Spinal cord (tissue), 10 donors: Measurements from ENCODE around the gene PIGS. TPM values are rescaled to one million over a fixed set of nuclear protein-coding genes. Genes with fewer than 3 reads are reported as not detected.
"Not testable (repeated sequence)": the region's sequence is repeated elsewhere in the genome, so short reads cannot be mapped to it uniquely, and the experiment has no call there.

Experiments
- DNase-seq, 6 donors: peaks; one replicate each; pipeline versions ENCODE4 v3.0.0 to v3.0.0-alpha.2; 2013 to 2015; ENCODE audit warnings: low spot score in 6 of 6, low read depth in 4 of 6
- H3K27ac ChIP-seq: one replicate; pipeline ENCODE4 v1.5.1; 2013; ENCODE audit warnings: low read depth, low read length, control low read depth
- H3K27me3 ChIP-seq: one replicate; pipeline ENCODE4 v1.6.1; 2013; ENCODE audit warnings: low read length; ENCODE audit not compliant: control insufficient read depth, insufficient read depth
- H3K36me3 ChIP-seq: one replicate; pipeline ENCODE4 v1.6.1; 2013; ENCODE audit warnings: low read length; ENCODE audit not compliant: control insufficient read depth, insufficient read depth
- H3K4me1 ChIP-seq: one replicate; pipeline ENCODE4 v1.6.1; 2013; ENCODE audit warnings: low read length; ENCODE audit not compliant: control insufficient read depth, insufficient read depth
- H3K4me3 ChIP-seq: one replicate; pipeline ENCODE4 v1.5.1; 2013; ENCODE audit warnings: low read depth, low read length, control low read depth
- H3K9me3 ChIP-seq: one replicate; pipeline ENCODE4 v1.6.1; 2013; ENCODE audit warnings: low read length; ENCODE audit not compliant: control insufficient read depth, insufficient read depth
- WGBS: methylation state at CpG from one replicate; pipeline ENCODE4 v1.1.5; 2013; ENCODE audit warnings: missing lambda C conversion rate; ENCODE audit not compliant: insufficient coverage; 5-methylcytosine and 5-hydroxymethylcytosine counted together
- polyA plus RNA-seq, 2 donors: library from polyadenylated mRNA; unstranded; fragments of 120-200 nt; gene quantifications; one replicate each; pipeline ENCODE4 v1.2.1, GENCODE V29; 2013; ENCODE audit not compliant: insufficient read length in 2 of 2
- total RNA-seq, 2 donors: library from RNA; depleted of rRNA in 1 of 2; stranded (reverse); fragments of 120-200 nt in 1 of 2; fragments of >200 nt in 1 of 2; gene quantifications; one replicate each; pipeline versions ENCODE4 v1.2.3 to v1.2.4, GENCODE V29; 2013 to 2014
- donor health status: healthy.

PIGS gene
- total and polyA plus RNA-seq, 4 donors: 34.3 to 57.5 (median 47.0) TPM

GRCh38 chr17:28524476-28525424, 46.6 kb downstream of the PIGS start:
- WGBS: 87% methylated on average over 25 of the region's 25 CpGs
- Histone ChIP-seq H3K27ac (no peak overlapping the region), H3K4me3 (no peak overlapping the region), H3K27me3 (no peaks in the 10 kb centered on the region), H3K9me3 (no peaks in the 10 kb centered on the region), H3K4me1 (peaks cover 11% of the 10 kb centered on the region), H3K36me3 (peaks cover 3% of the 10 kb centered on the region)
- DNase-seq: peak in 1 of 6 donors; percentile 24

DNA sequence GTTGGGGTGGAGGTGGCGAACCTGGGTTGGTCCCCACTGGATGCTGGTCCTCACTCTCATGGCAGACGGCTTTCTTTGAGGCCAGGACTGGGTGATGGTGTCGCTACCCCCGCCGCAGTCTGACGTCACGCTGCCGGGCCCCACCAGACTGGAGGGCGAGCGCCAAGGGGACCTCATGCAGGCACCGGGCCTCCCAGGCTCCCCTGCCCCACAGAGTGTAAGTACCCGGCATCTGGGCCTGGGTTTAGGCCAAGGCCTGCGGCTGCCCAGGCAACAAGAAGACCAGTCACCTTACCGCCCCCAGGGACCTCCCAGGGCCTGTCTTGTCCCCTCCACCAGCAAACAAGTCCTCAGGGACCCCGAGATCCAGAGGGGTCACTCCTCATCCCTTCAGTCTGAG, 47.4 kb downstream of the PIGS start:
- WGBS: 78% methylated on average over 14 of the region's 15 CpGs

DNA sequence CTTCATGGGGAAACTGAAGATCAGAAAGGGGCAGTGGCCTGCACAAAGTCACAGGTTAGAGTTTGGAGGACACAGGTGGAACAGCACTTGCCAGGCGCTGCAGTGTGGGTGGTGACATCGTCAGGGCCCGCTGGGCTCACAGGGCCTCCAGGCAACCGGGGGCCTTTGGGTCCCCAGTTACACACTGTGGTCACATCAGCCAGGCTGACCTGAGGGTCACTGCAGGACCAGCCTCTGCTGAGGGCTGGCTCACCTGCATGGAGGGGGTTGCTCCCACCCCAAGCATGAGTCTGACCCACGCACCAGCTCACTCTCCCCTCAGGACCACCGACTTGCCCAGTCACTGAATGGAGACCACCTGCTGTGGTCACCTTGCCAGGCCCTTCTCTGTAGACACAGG, 48.1 kb downstream of the PIGS start:
- Histone ChIP-seq H3K9me3 (no peaks in the 10 kb centered on the region), H3K36me3 (peaks cover 3% of the 10 kb centered on the region), H3K4me1 (no peaks in the 10 kb centered on the region), H3K4me3 (no peak overlapping the region), H3K27ac (no peak overlapping the region), H3K27me3 (no peaks in the 10 kb centered on the region)
- no peak for DNase-seq
- WGBS: 83% methylated on average over 6 of the region's 6 CpGs

More for the DNA sequence above, 47.4 kb downstream of the PIGS start:
- Histone ChIP-seq H3K27ac (no peak overlapping the region), H3K27me3 (no peaks in the 10 kb centered on the region), H3K4me3 (no peak overlapping the region), H3K4me1 (peaks cover 6% of the 10 kb centered on the region), H3K9me3 (no peaks in the 10 kb centered on the region), H3K36me3 (peaks cover 3% of the 10 kb centered on the region)
- DNase-seq: no peak

DNA sequence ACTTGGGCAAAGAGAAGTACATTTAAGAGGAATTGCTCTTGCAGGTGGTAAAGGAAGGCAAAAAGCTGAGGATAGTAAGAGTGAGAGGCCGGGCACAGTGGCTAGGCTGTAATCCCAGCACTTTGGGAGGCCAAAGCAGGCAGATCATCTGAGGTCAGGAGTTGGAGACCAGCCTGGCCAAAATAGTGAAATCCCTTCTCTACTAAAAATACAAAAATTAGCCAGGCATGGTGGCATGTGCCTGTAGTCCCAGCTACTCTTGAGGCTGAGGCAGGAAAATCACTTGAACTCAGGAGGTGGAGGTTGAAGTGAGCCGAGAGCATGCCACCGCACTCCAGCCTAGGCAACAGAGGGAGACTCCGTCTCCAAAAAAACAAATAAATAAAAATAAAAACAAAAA, 49.0 kb downstream of the PIGS start:
- DNase-seq, H3K4me3 ChIP-seq, H3K36me3 ChIP-seq, H3K27ac ChIP-seq, H3K4me1 ChIP-seq, H3K27me3 ChIP-seq, H3K9me3 ChIP-seq: not testable (repeated sequence)
- WGBS: 78% methylated on average over 1 of the region's 4 CpGs

- Histone ChIP-seq H3K27me3 (no peaks in the 10 kb centered on the region), H3K4me3 (no peak overlapping the region), H3K27ac (no peak overlapping the region), H3K36me3 (peaks cover 3% of the 10 kb centered on the region), H3K9me3 (no peaks in the 10 kb centered on the region), H3K4me1 (no peaks in the 10 kb centered on the region)
- no peak for DNase-seq
- 19% methylated on average over 15 of the region's 21 CpGs for WGBS
Observed at GRCh38 chr17:28521311-28522085, 49.8 kb downstream of the PIGS start.

- Histone ChIP-seq H3K4me3 (no peak overlapping the region), H3K36me3 (peaks cover 3% of the 10 kb centered on the region), H3K9me3 (no peaks in the 10 kb centered on the region), H3K4me1 (no peaks in the 10 kb centered on the region), H3K27me3 (no peaks in the 10 kb centered on the region), H3K27ac (no peak overlapping the region)
- DNase-seq: no peak
- WGBS: 78% methylated on average over 6 of the region's 6 CpGs
Observed at GRCh38 chr17:28520687-28521086, 50.6 kb downstream of the PIGS start.

DNA sequence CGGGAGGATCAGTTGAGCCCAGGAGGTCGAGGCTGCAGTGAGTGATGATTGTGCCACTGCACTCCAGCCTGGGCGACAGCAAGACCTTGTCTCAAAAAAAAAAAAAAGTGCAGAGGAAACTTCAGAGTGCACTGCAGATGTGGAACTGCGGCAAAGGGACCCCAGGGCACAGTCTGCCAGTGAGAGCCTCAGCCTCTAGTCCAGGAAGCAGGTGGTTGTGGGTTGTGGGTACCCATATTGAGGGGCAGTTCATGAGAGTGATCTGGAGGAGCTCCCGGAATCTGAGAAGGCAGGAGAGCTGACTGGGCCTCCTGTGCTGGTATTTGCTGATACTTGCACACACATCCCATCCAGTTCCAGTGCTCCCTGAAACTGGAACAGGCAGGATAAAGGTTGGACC, 52.1 kb downstream of the PIGS start:
- peaks cover 5% of the 10 kb centered on the region for H3K27me3 ChIP-seq
- 80% methylated on average over 4 of the region's 5 CpGs for WGBS
- H3K4me3 ChIP-seq: no peak overlapping the region
- H3K9me3 ChIP-seq: no peaks in the 10 kb centered on the region
- H3K27ac ChIP-seq: no peak overlapping the region
- no peaks in the 10 kb centered on the region for H3K36me3 ChIP-seq
- no peaks in the 10 kb centered on the region for H3K4me1 ChIP-seq
- no peak for DNase-seq

DNA sequence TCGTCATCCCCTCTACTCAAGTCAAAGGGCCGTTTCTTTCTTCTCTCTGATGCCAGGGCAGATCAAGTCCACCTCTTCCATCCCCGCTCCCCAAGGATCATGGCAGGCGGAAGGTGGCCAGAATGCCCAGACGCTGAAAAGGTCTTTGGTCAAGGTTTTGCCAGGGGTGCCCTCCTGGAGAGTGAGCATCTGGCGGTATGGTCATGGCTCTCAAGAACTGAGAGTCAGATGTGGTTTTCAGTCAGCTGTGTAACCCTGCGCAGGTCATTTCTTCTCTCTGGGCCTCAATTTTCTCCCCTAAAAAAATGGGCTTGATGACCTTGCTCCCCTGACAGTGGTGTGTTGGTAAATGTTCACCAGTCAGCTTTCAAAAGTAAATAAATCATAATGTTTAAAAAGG, 52.7 kb downstream of the PIGS start:
- 75% methylated on average over 4 of the region's 7 CpGs for WGBS
- Histone ChIP-seq H3K27me3 (peaks cover 6% of the 10 kb centered on the region), H3K4me1 (no peaks in the 10 kb centered on the region), H3K4me3 (no peak overlapping the region), H3K9me3 (no peaks in the 10 kb centered on the region), H3K36me3 (no peaks in the 10 kb centered on the region), H3K27ac (no peak overlapping the region)
- DNase-seq: no peak

GRCh38 chr17:28518132-28518531, 53.2 kb downstream of the PIGS start:
- H3K9me3 ChIP-seq: no peaks in the 10 kb centered on the region
- H3K36me3 ChIP-seq: no peaks in the 10 kb centered on the region
- no peak overlapping the region for H3K4me3 ChIP-seq
- 90% methylated on average over 5 of the region's 6 CpGs for WGBS
- H3K27ac ChIP-seq: no peak overlapping the region
- H3K4me1 ChIP-seq: no peaks in the 10 kb centered on the region
- H3K27me3 ChIP-seq: peaks cover 7% of the 10 kb centered on the region
- DNase-seq: no peak
